Ishikawa (cell line): Measurements from ENCODE around the gene AGO1.

ENCODE experiments used
- CEBPB ChIP-seq: IDR thresholded peaks from 2 replicates; pipeline ENCODE4 v1.6.1; 2012
- CREB1 ChIP-seq: IDR thresholded peaks from 2 replicates; pipeline ENCODE4 v1.6.1; 2012; ENCODE audit warnings: low read depth
- EGR1 ChIP-seq: IDR thresholded peaks from 2 replicates; pipeline ENCODE4 v1.6.1; 2012
- EP300 ChIP-seq: IDR thresholded peaks from 2 replicates; pipeline ENCODE4 v1.6.1; 2012; ENCODE audit warnings: borderline replicate concordance
- FOXM1 ChIP-seq: IDR thresholded peaks from 2 replicates; pipeline ENCODE4 v1.6.1; 2012; ENCODE audit warnings: low read depth, borderline replicate concordance
- NFIC ChIP-seq: IDR thresholded peaks from 2 replicates; pipeline ENCODE4 v1.6.1; 2012
- RAD21 ChIP-seq: IDR thresholded peaks from 2 replicates; pipeline ENCODE4 v1.6.1; 2012; ENCODE audit warnings: low read depth
- REST ChIP-seq: IDR thresholded peaks from 2 replicates; pipeline ENCODE4 v1.6.1; 2012; ENCODE audit warnings: low read depth, mild to moderate bottlenecking
- TAF1 ChIP-seq: IDR thresholded peaks from 2 replicates; pipeline ENCODE4 v1.6.1; 2012; ENCODE audit warnings: low read depth, mild to moderate bottlenecking
- TCF12 ChIP-seq: IDR thresholded peaks from 2 replicates; pipeline ENCODE4 v1.6.1; 2012; ENCODE audit warnings: low read depth
- TEAD4 ChIP-seq: IDR thresholded peaks from 2 replicates; pipeline ENCODE4 v1.6.1; 2012
- YY1 ChIP-seq: IDR thresholded peaks from 2 replicates; pipeline ENCODE4 v1.6.1; 2012; ENCODE audit warnings: low read depth
- ZBTB7A ChIP-seq: IDR thresholded peaks from 2 replicates; pipeline ENCODE4 v1.6.1; 2012; ENCODE audit warnings: low read depth
- TF ChIP-seq, protein P1 (sequence below): IDR thresholded peaks from 2 replicates; pipeline ENCODE4 v1.6.1; 2012
- TF ChIP-seq, protein P2 (sequence below): IDR thresholded peaks from 2 replicates; pipeline ENCODE4 v1.6.1; 2012

The AGO1 gene

DNA sequence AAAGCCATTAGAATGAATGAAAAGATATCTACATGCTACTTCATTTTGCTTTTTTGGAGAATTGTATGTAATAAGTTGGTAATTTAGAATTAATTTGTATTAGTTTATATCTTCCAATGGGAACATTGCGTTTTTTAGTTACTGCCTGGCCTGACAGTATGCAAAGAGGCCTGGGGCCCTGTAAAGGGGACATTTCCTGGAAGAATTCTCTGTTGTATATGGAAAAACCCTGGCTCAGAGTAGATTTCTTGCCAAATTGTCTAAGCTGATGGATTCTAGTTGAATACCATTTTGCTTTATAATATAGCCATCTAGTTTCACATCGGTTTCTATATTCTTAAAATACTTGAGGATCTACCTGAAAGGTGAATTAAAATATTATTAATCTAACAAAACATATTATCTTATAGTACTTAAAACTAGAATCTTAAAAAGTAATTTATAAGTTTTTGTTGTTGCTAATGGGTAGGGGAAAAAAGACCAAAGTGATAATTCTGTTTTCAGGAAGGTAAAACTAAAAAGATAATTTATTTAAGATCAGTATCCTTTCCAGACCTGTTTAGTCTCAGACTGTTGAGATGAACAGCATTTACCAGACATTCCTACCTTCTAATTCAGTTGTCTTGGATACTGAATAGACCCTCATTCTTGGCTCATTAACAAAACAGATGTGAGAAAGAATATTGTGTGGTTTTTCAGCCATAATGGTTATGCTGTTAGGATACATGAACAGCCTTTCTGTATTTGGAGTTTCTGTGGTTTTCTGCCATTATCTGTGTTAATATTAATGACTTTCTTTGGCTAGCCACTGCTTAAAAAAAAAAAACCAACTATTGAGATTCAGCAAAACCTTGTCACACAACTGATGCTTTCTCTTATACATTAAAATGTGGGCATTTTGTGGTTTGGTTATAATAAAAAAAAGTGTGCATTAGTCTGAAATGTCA is 52.7 kb downstream of the AGO1 start:
- TF ChIP-seq TCF12 (no peak), CEBPB (no peak), YY1 (no peak), FOXM1 (no peak), REST (no peak), NFIC (no peak), ZBTB7A (no peak)
- TF ChIP-seq, protein P1, sequence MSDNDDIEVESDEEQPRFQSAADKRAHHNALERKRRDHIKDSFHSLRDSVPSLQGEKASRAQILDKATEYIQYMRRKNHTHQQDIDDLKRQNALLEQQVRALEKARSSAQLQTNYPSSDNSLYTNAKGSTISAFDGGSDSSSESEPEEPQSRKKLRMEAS = no peak
- TF ChIP-seq, protein P2, sequence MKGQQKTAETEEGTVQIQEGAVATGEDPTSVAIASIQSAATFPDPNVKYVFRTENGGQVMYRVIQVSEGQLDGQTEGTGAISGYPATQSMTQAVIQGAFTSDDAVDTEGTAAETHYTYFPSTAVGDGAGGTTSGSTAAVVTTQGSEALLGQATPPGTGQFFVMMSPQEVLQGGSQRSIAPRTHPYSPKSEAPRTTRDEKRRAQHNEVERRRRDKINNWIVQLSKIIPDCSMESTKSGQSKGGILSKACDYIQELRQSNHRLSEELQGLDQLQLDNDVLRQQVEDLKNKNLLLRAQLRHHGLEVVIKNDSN = no peak

DNA sequence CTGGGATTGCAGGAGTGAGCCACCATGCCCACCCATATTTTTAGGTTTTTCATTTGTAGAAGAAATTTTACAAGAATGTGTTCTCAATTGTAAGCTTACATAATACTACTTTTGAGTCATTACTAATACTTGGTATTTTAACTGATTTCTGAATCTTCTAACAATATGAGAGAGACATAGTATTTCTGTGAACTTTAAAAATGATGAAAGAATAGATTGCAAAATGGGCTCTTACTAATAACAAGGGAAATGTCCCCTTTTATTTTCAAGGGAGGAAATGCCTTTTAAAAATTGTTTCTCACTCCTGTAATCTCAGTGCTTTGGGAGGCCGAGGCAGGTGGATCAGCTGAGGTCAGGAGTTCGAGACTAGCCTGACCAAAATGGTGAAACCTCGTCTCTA is 53.8 kb downstream of the AGO1 start:
- TF ChIP-seq CEBPB (no peak), TAF1 (no peak), ZBTB7A (no peak)

DNA sequence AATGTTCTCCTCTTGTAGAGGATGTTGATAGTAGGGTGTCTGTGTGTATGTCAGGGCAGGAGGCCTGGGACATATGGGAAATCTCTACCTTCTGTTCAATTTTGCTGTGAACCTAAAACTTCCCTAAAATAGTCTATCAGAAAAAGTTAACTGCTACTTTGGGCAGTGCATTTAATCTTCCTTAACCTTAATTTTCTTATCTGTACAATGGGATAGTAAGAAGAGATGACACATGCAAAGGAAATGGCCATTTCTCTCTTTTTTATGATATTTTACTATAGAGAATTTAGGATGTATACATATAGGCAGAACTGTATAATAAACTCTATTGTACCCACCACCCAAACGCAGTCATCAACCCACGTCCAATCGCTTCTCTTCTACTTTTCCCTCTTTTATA is 56.5 kb downstream of the AGO1 start:
- TF ChIP-seq, protein P2 = no peak
- no peak for TF ChIP-seq EGR1
- no peak for TF ChIP-seq FOXM1
- TF ChIP-seq, protein P1 = no peak
- no peak for TF ChIP-seq NFIC
- no peak for TF ChIP-seq TEAD4
- TF ChIP-seq CREB1 = no peak
- no peak for TF ChIP-seq TCF12
- no peak for TF ChIP-seq TAF1
- no peak for TF ChIP-seq EP300
- no peak for TF ChIP-seq CEBPB
- no peak for TF ChIP-seq ZBTB7A

GRCh38 chr1:35945327-35945726 is 62.3 kb downstream of the AGO1 start:
- TF ChIP-seq, protein P1 = no peak
- TF ChIP-seq EGR1 = no peak
- no peak for TF ChIP-seq YY1
- no peak for TF ChIP-seq FOXM1
- TF ChIP-seq, protein P2 = no peak
- TF ChIP-seq RAD21 = no peak
- no peak for TF ChIP-seq REST
- no peak for TF ChIP-seq ZBTB7A
- TF ChIP-seq CREB1 = no peak
- TF ChIP-seq TCF12 = no peak
- no peak for TF ChIP-seq TEAD4
- no peak for TF ChIP-seq CEBPB
- no peak for TF ChIP-seq EP300
- no peak for TF ChIP-seq TAF1

DNA sequence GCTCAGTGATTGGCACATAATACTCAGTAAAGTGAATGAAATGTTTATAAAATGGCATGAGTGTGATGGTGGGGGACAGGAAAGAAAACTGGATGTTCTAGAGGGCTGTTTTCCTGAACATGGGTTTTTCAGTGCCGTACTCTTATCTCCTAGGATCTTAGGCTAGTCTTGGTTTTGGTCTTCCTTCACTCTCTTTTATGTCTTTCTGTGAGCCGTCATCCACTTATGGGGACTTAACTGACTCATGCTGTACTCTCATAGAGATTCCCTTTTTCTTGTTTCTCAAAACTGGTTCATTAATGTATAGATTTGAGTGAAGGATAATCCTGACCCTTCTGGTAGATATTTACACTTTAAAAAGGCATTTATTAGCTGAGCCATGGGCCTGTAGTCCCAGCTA is 64.5 kb downstream of the AGO1 start:
- TF ChIP-seq EP300 = no peak
- TF ChIP-seq FOXM1 = no peak
- no peak for TF ChIP-seq NFIC
